ENCODE measurements around the gene PRR9.

Gene PRR9

DNA sequence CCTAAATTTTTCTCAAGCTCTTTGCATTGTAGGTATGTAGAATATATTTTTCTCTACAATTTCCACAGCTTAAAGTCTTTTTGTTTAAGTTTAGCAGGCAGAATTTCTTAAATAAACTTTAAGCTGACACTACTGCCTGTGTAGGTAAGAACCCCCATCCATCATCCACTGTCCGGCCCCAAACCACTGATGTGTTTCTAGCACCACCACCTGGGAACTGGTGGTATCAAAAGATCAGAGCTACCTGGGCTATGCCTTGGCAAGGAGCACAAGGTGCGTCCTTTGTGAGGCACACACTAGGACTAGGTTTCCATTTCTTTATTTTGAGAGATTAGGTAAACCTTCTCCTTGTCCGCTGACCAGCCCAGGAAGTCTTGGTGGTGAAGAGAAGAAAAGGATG is 24.7 kb upstream of the PRR9 start:
- no peaks in the 10 kb centered on the region for H3K36me3 ChIP-seq (ENCODE audit: control insufficient read depth in 4 of 4, insufficient read depth in 4 of 4, low read length in 3 of 4)
- POLR2A ChIA-PET = no interaction called here
- peak in 1 of 3 donors; percentile 3 for DNase-seq
- H3K4me1 ChIP-seq (ENCODE audit: control extremely low read depth in 1 of 4, control insufficient read depth in 4 of 4, insufficient read depth in 4 of 4, low read length in 3 of 4) = peaks cover 0 to 5% (median 0%) of the 10 kb centered on the region in 4 experiments
- 20% methylated on average over 1 of the region's 3 CpGs for WGBS (ENCODE audit: insufficient coverage)
- H3K27me3 ChIP-seq (replicated peaks in 2 of 5; ENCODE audit: control insufficient read depth in 4 of 5, insufficient read depth in 5 of 5, low read length in 4 of 5) = peaks cover 0 to 20% (median 8%) of the 10 kb centered on the region in 5 experiments
- H3K9me3 ChIP-seq (ENCODE audit: control extremely low read depth in 1 of 5, control insufficient read depth in 4 of 5, insufficient read depth in 2 of 5, low read depth in 1 of 5, low read length in 4 of 5) = no peaks in the 10 kb centered on the region
- CTCF ChIA-PET = interaction anchor here (1.0 to 2.5 kb wide), 5 partner anchors 29 to 322 kb away, joined by 3 to 13 read pairs (median 3); no protein-coding TSS in a partner anchor
- no peak overlapping the region for H3K4me3 ChIP-seq (ENCODE audit: control insufficient read depth in 1 of 7, extremely low read depth in 1 of 7, insufficient read depth in 4 of 7, low read depth in 2 of 7, low read length in 6 of 7)
- no peak overlapping the region for H3K27ac ChIP-seq (ENCODE audit: insufficient read depth in 1 of 2, low read depth in 1 of 2, low read length in 2 of 2, poor library complexity in 1 of 2, severe bottlenecking in 2 of 2)

DNA sequence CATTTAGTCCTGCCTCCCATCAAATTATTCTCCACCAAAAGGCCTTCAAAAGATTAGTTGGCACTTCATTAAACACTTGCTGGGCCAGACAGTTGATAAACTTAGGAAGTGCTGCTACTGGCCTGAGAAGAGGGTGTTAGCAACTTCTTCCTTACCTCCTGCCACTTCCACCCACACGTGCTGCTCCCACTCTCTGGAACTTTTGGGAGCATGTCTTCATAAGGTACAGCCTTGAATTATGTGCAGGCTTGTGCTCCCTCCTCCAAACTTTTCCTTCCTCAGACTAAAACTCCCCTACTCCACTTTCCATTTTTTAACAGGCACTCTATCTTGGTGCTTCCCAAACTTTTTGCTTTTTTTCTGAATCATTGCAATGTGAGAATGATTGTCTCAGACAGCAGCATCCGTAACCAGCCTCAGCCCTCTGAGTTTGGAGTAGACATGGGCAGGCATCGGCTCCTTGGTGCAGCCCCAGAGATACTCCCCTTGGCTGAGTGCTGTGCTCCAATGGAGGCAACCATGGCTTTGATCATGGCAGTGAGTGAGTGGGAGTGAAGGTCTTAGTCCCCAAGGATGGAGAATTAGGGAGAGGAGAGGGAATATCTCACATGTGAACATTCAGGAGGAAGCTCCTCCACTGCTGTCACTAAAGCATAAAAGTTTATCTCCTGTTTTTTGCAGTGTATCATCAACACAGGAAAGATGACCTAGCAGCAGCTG is 22.9 kb upstream of the PRR9 start:
- POLR2A ChIA-PET = no interaction called here
- H3K36me3 ChIP-seq (ENCODE audit: control insufficient read depth in 4 of 4, insufficient read depth in 4 of 4, low read length in 3 of 4) = no peaks in the 10 kb centered on the region
- no peaks in the 10 kb centered on the region for H3K9me3 ChIP-seq (ENCODE audit: control extremely low read depth in 1 of 5, control insufficient read depth in 4 of 5, insufficient read depth in 2 of 5, low read depth in 1 of 5, low read length in 4 of 5)
- peaks cover 0 to 22% (median 8%) of the 10 kb centered on the region in 5 experiments for H3K27me3 ChIP-seq (replicated peaks in 2 of 5; ENCODE audit: control insufficient read depth in 4 of 5, insufficient read depth in 5 of 5, low read length in 4 of 5)
- WGBS (ENCODE audit: insufficient coverage) = 81% methylated on average over 3 of the region's 3 CpGs
- H3K4me1 ChIP-seq (ENCODE audit: control extremely low read depth in 1 of 4, control insufficient read depth in 4 of 4, insufficient read depth in 4 of 4, low read length in 3 of 4) = peaks cover 0 to 5% (median 0%) of the 10 kb centered on the region in 4 experiments
- CTCF ChIA-PET = no interaction called here
- no peak for DNase-seq
- H3K4me3 ChIP-seq (ENCODE audit: control insufficient read depth in 1 of 7, extremely low read depth in 1 of 7, insufficient read depth in 4 of 7, low read depth in 2 of 7, low read length in 6 of 7) = no peak overlapping the region
- H3K27ac ChIP-seq (ENCODE audit: insufficient read depth in 1 of 2, low read depth in 1 of 2, low read length in 2 of 2, poor library complexity in 1 of 2, severe bottlenecking in 2 of 2) = no peak overlapping the region

DNA sequence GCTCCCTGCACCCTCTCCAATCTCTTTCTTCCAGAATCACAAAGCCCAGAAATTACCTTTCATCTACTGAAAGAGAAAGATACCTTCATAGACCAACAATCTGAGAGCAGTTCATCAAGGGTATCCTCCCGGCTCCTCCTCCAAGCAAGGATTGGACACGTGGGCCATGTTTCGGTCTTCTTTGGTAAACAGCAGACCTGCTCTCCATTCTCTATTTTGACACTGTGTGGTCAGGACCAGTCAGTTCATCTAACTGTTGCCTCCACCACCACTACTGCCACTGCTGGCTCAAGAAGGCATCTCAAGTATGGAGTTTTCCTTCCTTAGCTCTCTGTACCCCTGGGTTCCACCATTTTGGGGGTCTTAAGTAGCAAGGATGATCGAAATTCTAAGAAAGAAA is 22.2 kb upstream of the PRR9 start:
- POLR2A ChIA-PET = no interaction called here
- peaks cover 0 to 5% (median 0%) of the 10 kb centered on the region in 4 experiments for H3K4me1 ChIP-seq (ENCODE audit: control extremely low read depth in 1 of 4, control insufficient read depth in 4 of 4, insufficient read depth in 4 of 4, low read length in 3 of 4)
- 91% methylated on average over 4 of the region's 4 CpGs for WGBS (ENCODE audit: insufficient coverage)
- no peak overlapping the region for H3K4me3 ChIP-seq (ENCODE audit: control insufficient read depth in 1 of 7, extremely low read depth in 1 of 7, insufficient read depth in 4 of 7, low read depth in 2 of 7, low read length in 6 of 7)
- no peaks in the 10 kb centered on the region for H3K36me3 ChIP-seq (ENCODE audit: control insufficient read depth in 4 of 4, insufficient read depth in 4 of 4, low read length in 3 of 4)
- CTCF ChIA-PET = no interaction called here
- DNase-seq = no peak
- no peak overlapping the region for H3K27ac ChIP-seq (ENCODE audit: insufficient read depth in 1 of 2, low read depth in 1 of 2, low read length in 2 of 2, poor library complexity in 1 of 2, severe bottlenecking in 2 of 2)
- H3K9me3 ChIP-seq (ENCODE audit: control extremely low read depth in 1 of 5, control insufficient read depth in 4 of 5, insufficient read depth in 2 of 5, low read depth in 1 of 5, low read length in 4 of 5) = no peaks in the 10 kb centered on the region
- H3K27me3 ChIP-seq (replicated peaks in 2 of 5; ENCODE audit: control insufficient read depth in 4 of 5, insufficient read depth in 5 of 5, low read length in 4 of 5) = peaks cover 0 to 19% (median 8%) of the 10 kb centered on the region in 5 experiments

DNA sequence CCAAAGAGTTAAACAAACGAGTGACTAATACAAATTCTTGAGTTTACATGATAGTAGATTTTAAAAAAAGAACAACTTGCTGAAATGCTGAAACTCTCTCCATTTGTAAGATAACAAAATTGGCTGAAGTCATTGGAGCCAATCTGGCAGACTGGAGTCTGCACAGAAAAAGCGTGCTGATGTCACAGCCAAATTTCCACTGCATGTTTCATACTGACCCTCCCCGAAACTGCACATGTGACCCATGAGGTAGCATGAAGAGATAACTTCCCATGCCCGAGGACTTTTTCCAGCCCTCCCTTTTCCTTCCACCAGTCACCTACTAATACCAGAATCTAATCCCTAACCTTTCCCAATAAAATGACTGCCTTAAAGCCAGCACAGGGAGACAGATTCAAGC is 15.4 kb upstream of the PRR9 start:
- 100% methylated on average over 3 of the region's 4 CpGs for WGBS (ENCODE audit: insufficient coverage)
- H3K27me3 ChIP-seq (replicated peaks in 2 of 5; ENCODE audit: control insufficient read depth in 4 of 5, insufficient read depth in 5 of 5, low read length in 4 of 5) = peaks cover 0 to 11% (median 2%) of the 10 kb centered on the region in 5 experiments
- DNase-seq = no peak
- H3K36me3 ChIP-seq (ENCODE audit: control insufficient read depth in 4 of 4, insufficient read depth in 4 of 4, low read length in 3 of 4) = no peaks in the 10 kb centered on the region
- ChIA-PET POLR2A (no interaction called here), CTCF (no interaction called here)
- no peak overlapping the region for H3K27ac ChIP-seq (ENCODE audit: insufficient read depth in 1 of 2, low read depth in 1 of 2, low read length in 2 of 2, poor library complexity in 1 of 2, severe bottlenecking in 2 of 2)
- H3K4me1 ChIP-seq (ENCODE audit: control extremely low read depth in 1 of 4, control insufficient read depth in 4 of 4, insufficient read depth in 4 of 4, low read length in 3 of 4) = no peaks in the 10 kb centered on the region
- no peak overlapping the region for H3K4me3 ChIP-seq (ENCODE audit: control insufficient read depth in 1 of 7, extremely low read depth in 1 of 7, insufficient read depth in 4 of 7, low read depth in 2 of 7, low read length in 6 of 7)
- H3K9me3 ChIP-seq (ENCODE audit: control extremely low read depth in 1 of 5, control insufficient read depth in 4 of 5, insufficient read depth in 2 of 5, low read depth in 1 of 5, low read length in 4 of 5) = no peaks in the 10 kb centered on the region

DNA sequence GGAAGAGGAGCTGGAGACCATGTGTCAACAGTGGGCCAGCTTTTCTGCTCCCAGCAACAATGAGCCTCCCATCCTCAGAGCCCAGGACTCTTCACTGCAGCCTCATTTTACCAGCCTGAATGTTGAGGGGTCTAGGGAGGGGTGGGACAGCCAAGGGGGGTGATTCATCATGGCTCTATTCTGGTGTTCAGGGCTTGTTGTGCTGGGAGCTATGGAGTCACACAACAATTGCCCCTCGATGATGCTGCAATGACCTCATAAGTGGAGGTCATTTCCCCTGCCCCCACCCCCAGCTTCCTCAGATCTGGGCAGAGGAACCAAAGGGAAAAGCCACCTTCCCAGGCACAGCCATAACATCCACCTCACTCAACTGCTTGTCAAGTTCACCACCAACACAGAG is 14.3 kb upstream of the PRR9 start, which contains the start of gene LELP1:
TSS of gene LELP1 (plus strand) at position 301 of the 400 bp plus-strand sequence. CDS start 1,278 bp downstream, outside the sequence.
- POLR2A ChIA-PET = no interaction called here

DNA sequence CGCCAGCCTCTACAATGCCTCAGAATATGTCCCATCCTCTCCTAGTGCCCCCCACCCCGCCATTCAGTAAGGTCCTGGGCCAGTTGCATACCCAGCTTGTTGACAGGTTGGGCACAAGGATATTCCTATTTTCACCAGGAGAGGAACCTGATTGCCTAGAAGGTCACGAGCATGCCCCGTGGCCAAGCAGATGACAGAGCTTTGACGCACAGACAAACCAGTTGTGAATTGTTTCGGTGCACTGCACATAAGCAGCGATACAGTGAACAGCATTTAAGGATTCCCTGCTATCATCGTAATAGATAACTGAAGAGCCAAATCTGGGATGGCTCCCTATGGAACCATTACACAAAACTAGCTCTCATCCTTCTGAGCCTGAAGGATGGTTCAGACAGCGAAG is 10.8 kb upstream of the PRR9 start:
- Histone ChIP-seq H3K4me1 (ENCODE audit: control extremely low read depth in 1 of 4, control insufficient read depth in 4 of 4, insufficient read depth in 4 of 4, low read length in 3 of 4) (no peaks in the 10 kb centered on the region), H3K4me3 (ENCODE audit: control insufficient read depth in 1 of 7, extremely low read depth in 1 of 7, insufficient read depth in 4 of 7, low read depth in 2 of 7, low read length in 6 of 7) (no peak overlapping the region), H3K9me3 (ENCODE audit: control extremely low read depth in 1 of 5, control insufficient read depth in 4 of 5, insufficient read depth in 2 of 5, low read depth in 1 of 5, low read length in 4 of 5) (no peaks in the 10 kb centered on the region), H3K27me3 (replicated peaks in 2 of 5; ENCODE audit: control insufficient read depth in 4 of 5, insufficient read depth in 5 of 5, low read length in 4 of 5) (peaks cover 0 to 28% (median 6%) of the 10 kb centered on the region in 5 experiments), H3K36me3 (ENCODE audit: control insufficient read depth in 4 of 4, insufficient read depth in 4 of 4, low read length in 3 of 4) (no peaks in the 10 kb centered on the region), H3K27ac (ENCODE audit: insufficient read depth in 1 of 2, low read depth in 1 of 2, low read length in 2 of 2, poor library complexity in 1 of 2, severe bottlenecking in 2 of 2) (no peak overlapping the region)
- POLR2A ChIA-PET = no interaction called here
- WGBS (ENCODE audit: insufficient coverage) = 92% methylated on average over 9 of the region's 9 CpGs
- DNase-seq = no peak
- CTCF ChIA-PET = no interaction called here

More for the DNA sequence above, 14.3 kb upstream of the PRR9 start, which contains the start of gene LELP1:
- Histone ChIP-seq H3K27ac (ENCODE audit: insufficient read depth in 1 of 2, low read depth in 1 of 2, low read length in 2 of 2, poor library complexity in 1 of 2, severe bottlenecking in 2 of 2) (no peak within 1 kb of the TSS), H3K4me1 (ENCODE audit: control extremely low read depth in 1 of 4, control insufficient read depth in 4 of 4, insufficient read depth in 4 of 4, low read length in 3 of 4) (no peaks in the 10 kb centered on the region), H3K36me3 (ENCODE audit: control insufficient read depth in 4 of 4, insufficient read depth in 4 of 4, low read length in 3 of 4) (no peaks in the 10 kb centered on the region), H3K9me3 (ENCODE audit: control extremely low read depth in 1 of 5, control insufficient read depth in 4 of 5, insufficient read depth in 2 of 5, low read depth in 1 of 5, low read length in 4 of 5) (no peaks in the 10 kb centered on the region), H3K4me3 (ENCODE audit: control insufficient read depth in 1 of 7, extremely low read depth in 1 of 7, insufficient read depth in 4 of 7, low read depth in 2 of 7, low read length in 6 of 7) (no peak within 1 kb of the TSS), H3K27me3 (replicated peaks in 2 of 5; ENCODE audit: control insufficient read depth in 4 of 5, insufficient read depth in 5 of 5, low read length in 4 of 5) (peaks cover 0 to 11% (median 2%) of the 10 kb centered on the region in 5 experiments)
- no peak for DNase-seq
- no CpG with 5 or more reads among the region's 1 CpG for WGBS (ENCODE audit: insufficient coverage)
- CTCF ChIA-PET = no interaction called here

DNA sequence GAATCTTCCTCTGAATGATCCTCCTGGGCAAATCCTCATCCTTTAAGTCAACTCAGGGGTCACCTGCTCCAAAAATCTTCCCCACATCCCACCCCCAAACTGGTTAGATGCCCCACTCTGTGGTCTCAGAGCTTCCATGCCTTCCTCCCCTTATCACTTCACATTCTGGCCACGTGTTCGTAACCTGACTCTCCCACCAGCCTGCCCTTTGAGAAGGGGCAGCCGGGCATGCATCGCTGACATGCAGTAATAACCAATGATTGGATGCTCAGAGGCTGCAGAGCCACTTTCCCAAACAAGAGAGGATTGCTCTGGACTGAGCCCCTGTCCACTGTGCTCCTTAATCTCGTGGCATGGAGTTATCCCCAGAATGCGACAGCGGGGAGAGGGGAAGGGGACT is 7.2 kb upstream of the PRR9 start:
- no peak for DNase-seq
- Histone ChIP-seq H3K36me3 (ENCODE audit: control insufficient read depth in 4 of 4, insufficient read depth in 4 of 4, low read length in 3 of 4) (no peaks in the 10 kb centered on the region), H3K4me1 (ENCODE audit: control extremely low read depth in 1 of 4, control insufficient read depth in 4 of 4, insufficient read depth in 4 of 4, low read length in 3 of 4) (no peaks in the 10 kb centered on the region), H3K4me3 (ENCODE audit: control insufficient read depth in 1 of 7, extremely low read depth in 1 of 7, insufficient read depth in 4 of 7, low read depth in 2 of 7, low read length in 6 of 7) (no peak overlapping the region), H3K9me3 (ENCODE audit: control extremely low read depth in 1 of 5, control insufficient read depth in 4 of 5, insufficient read depth in 2 of 5, low read depth in 1 of 5, low read length in 4 of 5) (no peaks in the 10 kb centered on the region), H3K27ac (ENCODE audit: insufficient read depth in 1 of 2, low read depth in 1 of 2, low read length in 2 of 2, poor library complexity in 1 of 2, severe bottlenecking in 2 of 2) (no peak overlapping the region), H3K27me3 (replicated peaks in 2 of 5; ENCODE audit: control insufficient read depth in 4 of 5, insufficient read depth in 5 of 5, low read length in 4 of 5) (peaks cover 0 to 22% (median 6%) of the 10 kb centered on the region in 5 experiments)
- WGBS (ENCODE audit: insufficient coverage) = 79% methylated on average over 7 of the region's 7 CpGs
- CTCF ChIA-PET = no interaction called here
- POLR2A ChIA-PET = no interaction called here
